GM10248 (cell line): ENCODE results near the gene CTDSPL.

Experiments
- CTCF ChIA-PET: fragments of 300-600 bp; sonication (Branson Sonifier 250); formaldehyde crosslinking; extraction: SDS; loops from one replicate; lab custom pipeline; 2021; ENCODE audit warnings: antibody characterized with exemption; lab: Yijun Ruan, JAX
- POLR2A ChIA-PET: fragments of 350-650 bp; sonication (Branson Sonifier 250); formaldehyde crosslinking; extraction: SDS; loops from one replicate; lab custom pipeline; 2020; ENCODE audit warnings: antibody characterized with exemption; lab: Yijun Ruan, JAX
- DNase-seq: peaks from one replicate; pipeline ENCODE4 v3.0.0; 2012; ENCODE audit errors: extremely low spot score
- TF ChIP-seq, protein P1 (sequence below): IDR thresholded peaks from 2 replicates; pipeline ENCODE4 v1.5.1; 2012; ENCODE audit warnings: mild to moderate bottlenecking, low read depth; ENCODE audit errors: extremely low read depth, missing control alignments, control extremely low read depth

Gene CTDSPL

GRCh38 chr3:37961622-37962431 is 100.1 kb downstream of the CTDSPL start:
- ChIA-PET CTCF (interaction anchor here (0.6 to 13.1 kb wide), 4 partner anchors 13 to 385 kb away, joined by 3 to 331 read pairs (median 44); partner anchors contain the start of gene XYLB), POLR2A (no interaction called here)
- no peak for DNase-seq
- TF ChIP-seq, protein P1, sequence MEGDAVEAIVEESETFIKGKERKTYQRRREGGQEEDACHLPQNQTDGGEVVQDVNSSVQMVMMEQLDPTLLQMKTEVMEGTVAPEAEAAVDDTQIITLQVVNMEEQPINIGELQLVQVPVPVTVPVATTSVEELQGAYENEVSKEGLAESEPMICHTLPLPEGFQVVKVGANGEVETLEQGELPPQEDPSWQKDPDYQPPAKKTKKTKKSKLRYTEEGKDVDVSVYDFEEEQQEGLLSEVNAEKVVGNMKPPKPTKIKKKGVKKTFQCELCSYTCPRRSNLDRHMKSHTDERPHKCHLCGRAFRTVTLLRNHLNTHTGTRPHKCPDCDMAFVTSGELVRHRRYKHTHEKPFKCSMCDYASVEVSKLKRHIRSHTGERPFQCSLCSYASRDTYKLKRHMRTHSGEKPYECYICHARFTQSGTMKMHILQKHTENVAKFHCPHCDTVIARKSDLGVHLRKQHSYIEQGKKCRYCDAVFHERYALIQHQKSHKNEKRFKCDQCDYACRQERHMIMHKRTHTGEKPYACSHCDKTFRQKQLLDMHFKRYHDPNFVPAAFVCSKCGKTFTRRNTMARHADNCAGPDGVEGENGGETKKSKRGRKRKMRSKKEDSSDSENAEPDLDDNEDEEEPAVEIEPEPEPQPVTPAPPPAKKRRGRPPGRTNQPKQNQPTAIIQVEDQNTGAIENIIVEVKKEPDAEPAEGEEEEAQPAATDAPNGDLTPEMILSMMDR, result no peak

DNA sequence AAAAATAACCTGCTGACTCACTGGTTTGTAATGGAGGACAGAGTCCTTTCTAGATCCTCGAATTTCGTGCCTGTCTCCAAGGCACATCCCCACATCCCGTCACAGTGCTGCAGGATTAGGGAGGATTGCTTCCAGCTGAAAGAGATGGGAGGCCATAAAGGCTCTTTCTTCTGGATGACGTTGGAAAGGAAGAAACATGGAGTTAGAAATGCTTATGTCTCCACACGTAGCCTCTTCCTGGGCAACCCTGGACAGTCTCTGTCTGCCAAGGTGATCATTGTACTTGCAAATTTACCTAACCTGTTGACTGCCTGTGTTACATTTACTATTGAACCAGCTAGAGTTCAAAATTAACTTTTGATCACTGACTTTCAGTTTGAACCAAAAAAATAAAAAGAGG is 101.3 kb downstream of the CTDSPL start:
- CTCF ChIA-PET, result interaction anchor here (7.6 to 13.1 kb wide), 2 partner anchors 12 to 110 kb away, joined by 84 to 331 read pairs; no protein-coding TSS in a partner anchor
- TF ChIP-seq, protein P1, result no peak
- DNase-seq, result no peak
- POLR2A ChIA-PET, result no interaction called here

GRCh38 chr3:37963635-37964034 is 102.0 kb downstream of the CTDSPL start:
- no peak for DNase-seq
- ChIA-PET POLR2A (interaction anchor here (0.6 kb wide), 1 partner anchor 510 kb away, joined by 8 read pairs; no protein-coding TSS in a partner anchor), CTCF (interaction anchor here (7.6 to 13.1 kb wide), 2 partner anchors 11 to 110 kb away, joined by 84 to 331 read pairs; no protein-coding TSS in a partner anchor)
- TF ChIP-seq, protein P1, result no peak

- TF ChIP-seq, protein P1, result no peak
- CTCF ChIA-PET, result interaction anchor here (1.2 to 13.1 kb wide), 3 partner anchors 11 to 111 kb away, joined by 8 to 331 read pairs (median 84); no protein-coding TSS in a partner anchor
Measured at GRCh38 chr3:37964146-37964545, 102.5 kb downstream of the CTDSPL start.

DNA sequence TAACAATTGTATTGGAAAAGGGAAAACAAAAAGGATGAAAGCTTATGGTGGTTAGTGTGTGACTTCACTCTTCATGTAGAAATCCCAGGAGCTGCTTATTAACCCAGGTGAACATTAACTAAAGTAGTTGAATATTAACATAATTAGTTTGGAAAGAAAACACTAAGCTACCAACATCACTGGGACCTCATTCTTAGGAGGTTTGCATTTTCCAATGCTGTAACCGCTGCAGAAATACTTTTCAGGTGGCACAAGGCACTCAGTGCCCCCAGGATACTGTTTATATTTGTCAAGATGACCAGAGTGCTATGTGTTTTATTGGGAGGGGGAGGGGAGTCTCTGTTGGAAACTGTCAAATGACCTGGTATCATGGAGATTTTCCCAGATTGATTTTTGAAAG is 103.0 kb downstream of the CTDSPL start:
- TF ChIP-seq, protein P1, result no peak
- ChIA-PET POLR2A (no interaction called here), CTCF (interaction anchor here (1.2 to 13.1 kb wide), 4 partner anchors 10 to 112 kb away, joined by 8 to 331 read pairs (median 49); no protein-coding TSS in a partner anchor)
- no peak for DNase-seq

More at GRCh38 chr3:37964146-37964545, 102.5 kb downstream of the CTDSPL start:
- POLR2A ChIA-PET, result interaction anchor here (0.6 kb wide), 1 partner anchor 510 kb away, joined by 8 read pairs; no protein-coding TSS in a partner anchor
- DNase-seq, result no peak

DNA sequence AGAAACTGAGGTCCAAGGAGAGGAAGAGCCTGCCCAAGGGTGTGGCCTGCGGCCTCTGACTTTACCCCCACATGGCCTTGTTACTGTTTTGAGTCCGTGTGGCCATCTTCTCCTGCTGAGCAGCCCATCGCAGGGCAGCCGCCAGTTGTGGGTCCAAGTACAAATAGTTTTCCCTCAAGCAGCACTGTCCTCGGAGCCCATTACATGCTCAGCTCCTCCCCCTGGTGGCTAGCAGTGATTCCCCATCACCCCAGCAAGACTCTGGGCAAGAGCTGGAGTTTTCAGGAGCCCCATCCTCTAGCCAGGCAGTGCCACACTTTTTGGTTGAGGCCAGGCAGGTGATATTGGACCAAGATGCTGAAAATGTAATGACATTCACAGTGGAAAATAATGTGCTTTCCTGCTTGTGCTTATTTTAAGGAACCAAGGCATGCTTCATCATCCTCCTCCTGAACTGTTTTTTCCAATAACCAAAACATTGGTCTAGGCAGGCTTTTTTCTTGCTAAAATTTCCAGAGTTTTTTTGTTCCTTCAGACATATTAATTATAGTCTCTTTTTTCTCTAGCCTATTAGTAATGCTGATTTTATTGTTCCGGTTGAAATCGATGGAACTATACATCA is 105.7 kb downstream of the CTDSPL start:
- TF ChIP-seq, protein P1, result peak; percentile 84
- ChIA-PET POLR2A (no interaction called here), CTCF (interaction anchor here (0.6 to 13.1 kb wide), 35 partner anchors 7 to 959 kb away, joined by 3 to 331 read pairs (median 4); partner anchors contain the start of gene VILL)
- DNase-seq, result peak; percentile 71
